Colonic mucosa (tissue), 4 donors: ENCODE data around the gene CACNA1D. TPM values are rescaled to one million over a fixed set of nuclear protein-coding genes. Genes with fewer than 3 reads are reported as not detected.

Source experiments
- DNase-seq: peaks from one replicate; pipeline ENCODE4 v3.0.0-alpha.2; 2020
- H3K27ac ChIP-seq: fragments of 200-600 bp; one replicate; pipeline ENCODE4 v1.8.0; 2021
- H3K27me3 ChIP-seq: fragments of 200-600 bp; one replicate; pipeline ENCODE4 v1.8.0; 2021
- H3K36me3 ChIP-seq: fragments of 200-600 bp; one replicate; pipeline ENCODE4 v1.8.0; 2021
- H3K4me1 ChIP-seq: fragments of 200-600 bp; one replicate; pipeline ENCODE4 v1.8.0; 2021; ENCODE audit warnings: mild to moderate bottlenecking
- H3K4me3 ChIP-seq: fragments of 200-600 bp; one replicate; pipeline ENCODE4 v1.8.0; 2021
- H3K9ac ChIP-seq, 2 donors: one replicate each; pipeline ENCODE4 v1.7.0; 2013; ENCODE audit warnings: control low read depth in 2 of 2, low read depth in 2 of 2, low read length in 2 of 2
- H3K9me3 ChIP-seq: fragments of 200-600 bp; one replicate; pipeline ENCODE4 v1.8.0; 2021
- intact Hi-C: fragments of 100-400 bp; cut with DNase I; formaldehyde crosslinking; loops from one replicate; pipeline ENCODE4 v1.14.1; 2022
- total RNA-seq, 2 donors: library from RNA; stranded (reverse); fragmentation: NEBNext Ultra II Directional in 1 of 2; extraction: Animal tissue kit (Norgen Biotek cat#: 25700) in 1 of 2; gene quantifications; one replicate each; pipeline ENCODE4 v1.2.1, GENCODE V29; 2021
- TF ChIP-seq, protein P1 (sequence below): fragments of 200-600 bp; IDR thresholded peaks from one replicate; pipeline ENCODE4 v1.8.0; 2022; ENCODE audit warnings: antibody characterized with exemption, mild to moderate bottlenecking
- donor health status: healthy.
- donor health status: DM: no; HTN: no; CAD: no.
- donor health status: DM: no; HTN: no; CAD: no.

CACNA1D gene
- total RNA-seq, 2 donors from 2014 or later = 9.6 to 17.1 TPM

DNA sequence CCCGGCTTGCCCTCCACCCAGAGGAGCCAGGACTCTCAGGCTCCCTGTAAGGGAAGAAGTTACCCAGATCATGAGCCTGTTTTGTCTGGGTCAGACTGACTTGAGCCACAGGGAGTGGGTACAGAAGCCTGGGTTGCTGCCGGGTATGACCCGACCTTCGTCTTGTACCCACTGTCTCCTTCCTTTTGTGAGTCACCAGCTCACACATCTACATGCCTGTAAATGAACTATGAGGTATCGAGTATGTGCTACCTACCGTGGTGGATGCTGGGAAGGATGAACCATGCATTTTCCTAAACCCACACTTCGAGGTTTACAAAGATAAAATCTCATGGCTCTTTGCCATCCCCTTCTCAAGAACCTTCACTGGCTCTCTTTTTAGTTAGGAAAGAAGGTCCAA lies 56.9 kb downstream of the CACNA1D start:
- DNase-seq = no peak
- no peaks in the 10 kb centered on the region for H3K9me3 ChIP-seq
- H3K27ac ChIP-seq = no peak overlapping the region
- TF ChIP-seq, protein P1, sequence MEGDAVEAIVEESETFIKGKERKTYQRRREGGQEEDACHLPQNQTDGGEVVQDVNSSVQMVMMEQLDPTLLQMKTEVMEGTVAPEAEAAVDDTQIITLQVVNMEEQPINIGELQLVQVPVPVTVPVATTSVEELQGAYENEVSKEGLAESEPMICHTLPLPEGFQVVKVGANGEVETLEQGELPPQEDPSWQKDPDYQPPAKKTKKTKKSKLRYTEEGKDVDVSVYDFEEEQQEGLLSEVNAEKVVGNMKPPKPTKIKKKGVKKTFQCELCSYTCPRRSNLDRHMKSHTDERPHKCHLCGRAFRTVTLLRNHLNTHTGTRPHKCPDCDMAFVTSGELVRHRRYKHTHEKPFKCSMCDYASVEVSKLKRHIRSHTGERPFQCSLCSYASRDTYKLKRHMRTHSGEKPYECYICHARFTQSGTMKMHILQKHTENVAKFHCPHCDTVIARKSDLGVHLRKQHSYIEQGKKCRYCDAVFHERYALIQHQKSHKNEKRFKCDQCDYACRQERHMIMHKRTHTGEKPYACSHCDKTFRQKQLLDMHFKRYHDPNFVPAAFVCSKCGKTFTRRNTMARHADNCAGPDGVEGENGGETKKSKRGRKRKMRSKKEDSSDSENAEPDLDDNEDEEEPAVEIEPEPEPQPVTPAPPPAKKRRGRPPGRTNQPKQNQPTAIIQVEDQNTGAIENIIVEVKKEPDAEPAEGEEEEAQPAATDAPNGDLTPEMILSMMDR = no peak
- no peaks in the 10 kb centered on the region for H3K4me1 ChIP-seq
- no peaks in the 10 kb centered on the region for H3K36me3 ChIP-seq
- no peak overlapping the region for H3K9ac ChIP-seq
- no peaks in the 10 kb centered on the region for H3K27me3 ChIP-seq
- intact Hi-C loops = no loop called here
- no peak overlapping the region for H3K4me3 ChIP-seq

DNA sequence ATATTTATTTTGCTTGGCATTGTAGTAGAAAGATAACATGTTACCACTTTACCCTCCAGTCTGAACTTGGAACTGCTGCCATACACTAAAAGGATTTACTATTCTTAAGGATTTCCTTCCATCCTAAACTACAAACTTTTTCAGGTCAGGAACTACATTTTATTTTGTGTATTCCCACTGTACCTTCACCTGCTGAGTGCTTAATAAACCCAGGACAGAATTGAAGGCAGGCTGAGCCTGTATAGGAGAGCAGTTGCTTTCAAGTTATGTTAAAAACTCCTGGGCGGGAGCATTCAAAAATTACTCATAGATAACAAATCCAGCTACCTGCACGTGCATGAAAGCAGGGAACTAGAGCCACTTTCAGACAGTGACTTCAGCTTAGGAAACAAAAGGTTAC lies 58.3 kb downstream of the CACNA1D start:
- Histone ChIP-seq H3K9me3 (no peaks in the 10 kb centered on the region), H3K27ac (no peak overlapping the region), H3K9ac (no peak overlapping the region), H3K36me3 (no peaks in the 10 kb centered on the region), H3K27me3 (no peaks in the 10 kb centered on the region), H3K4me3 (no peak overlapping the region), H3K4me1 (no peaks in the 10 kb centered on the region)
- intact Hi-C loops = no loop called here
- TF ChIP-seq, protein P1 = no peak
- DNase-seq = no peak

DNA sequence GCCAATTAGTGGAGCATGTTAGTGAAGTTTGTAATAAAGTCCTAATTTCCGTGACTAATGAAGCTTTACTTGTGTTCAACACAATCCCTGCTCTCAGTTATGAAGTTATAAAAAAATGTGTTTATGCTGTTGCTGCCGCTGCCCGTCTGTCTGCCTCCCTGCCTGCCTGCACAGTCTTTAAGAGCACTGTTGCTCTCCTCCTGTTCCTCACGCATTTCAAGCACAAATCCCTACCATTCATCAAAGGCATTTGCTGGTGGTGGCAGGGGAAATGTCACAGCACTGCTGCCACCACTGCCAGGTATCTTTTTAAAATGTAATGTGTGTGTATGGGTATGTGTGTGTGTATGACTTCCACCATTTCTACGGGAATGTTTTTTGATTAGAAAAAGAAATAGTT lies 58.8 kb downstream of the CACNA1D start:
- H3K27ac ChIP-seq = no peak overlapping the region
- no peaks in the 10 kb centered on the region for H3K9me3 ChIP-seq
- TF ChIP-seq, protein P1 = no peak
- no peaks in the 10 kb centered on the region for H3K27me3 ChIP-seq
- no peaks in the 10 kb centered on the region for H3K4me1 ChIP-seq
- intact Hi-C loops = no loop called here
- no peak overlapping the region for H3K9ac ChIP-seq
- no peaks in the 10 kb centered on the region for H3K36me3 ChIP-seq
- no peak for DNase-seq
- no peak overlapping the region for H3K4me3 ChIP-seq

DNA sequence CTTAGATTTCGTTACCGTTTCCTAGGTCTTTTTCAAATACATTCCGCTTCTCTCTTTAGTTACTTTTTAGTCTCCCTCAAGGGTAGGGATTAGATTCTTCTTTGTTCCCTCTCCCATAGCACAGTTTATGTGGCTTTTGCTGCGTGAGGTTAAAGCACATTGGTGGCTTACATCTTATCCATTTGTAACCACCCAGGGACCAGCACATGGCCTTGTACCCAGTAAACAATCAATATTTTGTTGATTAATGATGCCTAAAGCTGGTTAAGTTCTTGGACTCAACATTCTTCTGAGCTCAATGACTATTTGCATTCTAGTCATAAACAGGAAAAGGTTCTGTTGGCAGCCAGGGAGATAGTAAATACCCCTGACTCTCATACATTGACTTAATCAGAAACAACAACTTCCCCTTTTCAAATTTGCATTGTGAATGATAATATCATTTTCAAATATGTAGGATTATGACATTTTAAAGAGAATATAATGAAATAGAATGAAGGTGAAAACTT lies 60.2 kb downstream of the CACNA1D start:
- Histone ChIP-seq H3K4me3 (no peak overlapping the region), H3K36me3 (no peaks in the 10 kb centered on the region), H3K27ac (no peak overlapping the region), H3K4me1 (no peaks in the 10 kb centered on the region), H3K27me3 (no peaks in the 10 kb centered on the region), H3K9me3 (no peaks in the 10 kb centered on the region), H3K9ac (no peak overlapping the region)
- no peak for DNase-seq
- intact Hi-C loops = no loop called here
- TF ChIP-seq, protein P1 = no peak

DNA sequence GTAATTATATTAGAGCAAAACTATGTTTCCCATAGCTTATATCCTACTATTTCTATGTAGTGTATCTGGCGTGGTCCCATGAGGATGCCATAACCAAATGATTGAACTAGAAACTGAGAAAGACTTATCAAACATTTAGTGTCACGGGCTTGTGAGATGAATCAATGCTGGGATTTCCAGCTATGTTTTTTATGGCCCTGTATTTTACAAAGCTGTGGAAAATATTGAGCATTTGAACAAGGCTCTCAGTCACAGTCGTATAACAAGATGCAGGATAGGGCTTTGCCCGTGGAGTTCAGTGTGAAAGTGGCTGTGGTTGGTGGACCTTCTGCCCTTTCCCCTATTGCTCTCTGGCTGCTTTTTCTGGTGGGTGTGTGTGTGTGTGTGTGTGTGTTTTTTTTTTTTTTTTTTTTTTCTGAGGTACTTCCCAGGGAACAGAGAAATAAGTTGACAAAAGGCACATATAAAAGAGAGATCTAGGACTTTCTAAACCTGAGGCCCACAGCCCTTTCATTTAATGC lies 60.7 kb downstream of the CACNA1D start:
- H3K9ac ChIP-seq = no peak overlapping the region
- intact Hi-C loops = no loop called here
- H3K27ac ChIP-seq = no peak overlapping the region
- TF ChIP-seq, protein P1 = no peak
- H3K27me3 ChIP-seq = no peaks in the 10 kb centered on the region
- no peak for DNase-seq
- H3K36me3 ChIP-seq = no peaks in the 10 kb centered on the region
- H3K9me3 ChIP-seq = no peaks in the 10 kb centered on the region
- no peaks in the 10 kb centered on the region for H3K4me1 ChIP-seq
- H3K4me3 ChIP-seq = no peak overlapping the region
